ENCODE measurements around the gene NRF1. TPM values are rescaled to one million over a fixed set of nuclear protein-coding genes. Genes with fewer than 3 reads are reported as not detected.

The NRF1 gene
- total and polyA plus RNA-seq, 2 of the 8 experiments (the other 6 are each of a cell fraction or from before 2014, with no cell fraction given) = 18.2 to 21.4 TPM

DNA sequence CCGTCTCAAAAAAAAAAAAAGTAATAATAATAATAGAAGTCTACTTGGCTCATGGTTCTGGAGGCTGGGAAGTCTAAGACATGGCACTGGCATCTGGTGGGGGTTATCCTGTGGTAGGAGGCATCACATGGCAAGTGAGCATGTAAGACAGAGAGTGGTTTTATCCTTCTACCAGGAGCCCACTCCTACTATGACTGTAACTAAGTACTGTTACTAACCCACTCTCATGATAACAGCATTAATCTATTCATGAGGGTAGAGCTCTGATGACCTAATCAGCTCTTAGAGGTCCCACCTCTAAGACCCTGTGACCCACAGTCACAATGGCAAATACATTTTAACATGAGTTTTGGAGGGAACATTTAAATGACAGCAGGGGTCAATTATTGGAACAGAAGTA, 43.3 kb upstream of the NRF1 start:
- no peak overlapping the region for H2BK120ac ChIP-seq (replicated peaks; ENCODE audit: low read depth, low read length)

More for the DNA sequence above, 43.3 kb upstream of the NRF1 start:
- Histone ChIP-seq H3K27ac (ENCODE audit: low read depth, low read length) (no peak overlapping the region), H3K9me3 (ENCODE audit: insufficient read depth in 2 of 2, low read depth in 1 of 2, low read length in 1 of 2) (peaks cover 0 to 3% of the 10 kb centered on the region in 2 experiments; a peak in 1 of 4 replicates), H3K18ac (ENCODE audit: extremely low read depth, low read length) (no peak overlapping the region), H3K79me2 (ENCODE audit: control insufficient read depth in 1 of 2, insufficient read depth in 2 of 2, low read length in 2 of 2) (no peaks in the 10 kb centered on the region), H3K36me3 (ENCODE audit: control insufficient read depth in 2 of 4, insufficient read depth in 4 of 4, low read length in 3 of 4) (no peaks in the 10 kb centered on the region), H2BK12ac (ENCODE audit: low read depth, low read length) (no peak overlapping the region), H3K14ac (ENCODE audit: insufficient read length) (no peak overlapping the region), H3K27me3 (replicated peaks in 1 of 4; ENCODE audit: control insufficient read depth in 3 of 4, extremely low read depth in 1 of 4, insufficient read depth in 3 of 4, low read length in 3 of 4) (no peaks in the 10 kb centered on the region), H3K23me2 (ENCODE audit: low read depth, low read length) (no peaks in the 10 kb centered on the region), H2BK5ac (ENCODE audit: low read depth, low read length) (no peak overlapping the region), H3K23ac (ENCODE audit: insufficient read length) (no peak overlapping the region), H3K79me1 (ENCODE audit: low read depth, low read length) (no peaks in the 10 kb centered on the region), H2AK5ac (ENCODE audit: low read depth, low read length) (no peak overlapping the region), H4K20me1 (replicated peaks in 1 of 2; ENCODE audit: control insufficient read depth in 1 of 2, insufficient read depth in 2 of 2, low read length in 2 of 2) (no peaks in the 10 kb centered on the region), H2AFZ (ENCODE audit: low read length) (no peak overlapping the region), H2BK20ac (ENCODE audit: low read length) (no peak overlapping the region), H3K9ac (replicated peaks in 1 of 4; ENCODE audit: extremely low read depth in 1 of 4, low read depth in 3 of 4, low read length in 3 of 4) (no peak overlapping the region), H4K91ac (replicated peaks; ENCODE audit: insufficient read length, low read length) (no peak overlapping the region), H3K4me2 (ENCODE audit: insufficient read depth in 1 of 2, low read depth in 2 of 2, low read length in 2 of 2) (no peak overlapping the region), H3K4me1 (replicated peaks in 1 of 4; ENCODE audit: control insufficient read depth in 3 of 4, insufficient read depth in 4 of 4, low read length in 3 of 4) (no peaks in the 10 kb centered on the region), H3K4me3 (ENCODE audit: extremely low read depth in 1 of 4, insufficient read depth in 2 of 4, low read depth in 3 of 4, low read length in 4 of 4) (no peak overlapping the region), H3K4ac (replicated peaks; ENCODE audit: insufficient read length, low read depth, low read length) (no peak overlapping the region), H3K56ac (replicated peaks; ENCODE audit: insufficient read length, low read depth, low read length) (no peak overlapping the region), H2BK15ac (ENCODE audit: low read length) (no peak overlapping the region), H4K5ac (ENCODE audit: insufficient read length, low read depth, low read length) (no peak overlapping the region), H4K8ac (ENCODE audit: extremely low read depth, insufficient read depth, low read length) (no peak overlapping the region)
- WGBS, 2 experiments (ENCODE audit: extremely low coverage in 1 of 2, insufficient coverage in 1 of 2, insufficient read length in 1 of 2, insufficient replicate concordance in 2 of 2, low coverage in 1 of 2, low lambda C conversion rate in 2 of 2, missing lambda C conversion rate in 1 of 2) = 38% methylated on average over 1 of the region's 1 CpG; no CpG with 5 or more reads in 1 of the 2 experiments
- no peak for TF ChIP-seq BRCA1 (IDR thresholded peaks at IDR 0.05; ENCODE audit: low read depth, low read length)
- no peak for TF ChIP-seq EP300 (IDR thresholded peaks at IDR 0.05; ENCODE audit: borderline replicate concordance in 1 of 2, low read depth in 2 of 2, low read length in 2 of 2)
- no peak for TF ChIP-seq SUZ12 (IDR thresholded peaks at IDR 0.05; ENCODE audit: low read length)
- no peak for TF ChIP-seq NRF1 (IDR thresholded peaks at IDR 0.05; ENCODE audit: low read depth, low read length)
- TF ChIP-seq FOSL1 (IDR thresholded peaks at IDR 0.05; ENCODE audit: insufficient read depth, low read depth, low read length) = no peak
- no peak for TF ChIP-seq HDAC2 (IDR thresholded peaks at IDR 0.05; ENCODE audit: borderline replicate concordance in 1 of 2, low read depth in 2 of 2, low read length in 2 of 2)
- TF ChIP-seq TEAD4 (IDR thresholded peaks at IDR 0.05; ENCODE audit: low read depth, low read length) = no peak
- TF ChIP-seq SIN3A (conservative IDR thresholded peaks at IDR 0.05 in 1 of 2, IDR thresholded peaks at IDR 0.05 in 1 of 2; ENCODE audit: low read depth in 1 of 2, low read length in 2 of 2) = no peak
- no peak for TF ChIP-seq CBX5 (IDR thresholded peaks at IDR 0.05; ENCODE audit: low read depth, low read length)
- DNase-seq (ENCODE audit: low read depth in 1 of 2, low spot score in 2 of 2) (no peak), FAIRE-seq (no peak)
- CTCF ChIA-PET (ENCODE audit: partially characterized antibody) = no interaction called here
- POLR2A ChIA-PET (ENCODE audit: partially characterized antibody) = no interaction called here
